Astrocyte of the cerebellum (primary cell): Measurements from ENCODE around the gene DGKD.

Experiments used
- DNase-seq: peaks from one replicate; pipeline ENCODE4 v3.0.0-alpha.2; 2011; ENCODE audit warnings: low read depth
- H3K4me3 ChIP-seq: 2 replicates; pipeline ENCODE4 v1.5.1; 2011; ENCODE audit warnings: mild to moderate bottlenecking, low read depth, low read length, moderate library complexity
- in situ Hi-C: cut with HindIII; loops from 2 replicates; pipeline ENCODE4 v1.10.0; 2017; ENCODE audit warnings: low sequenced_read_pairs
- TF ChIP-seq, protein P1 (sequence below): IDR thresholded peaks from 2 replicates; pipeline ENCODE4 v1.5.1; 2012; ENCODE audit warnings: low read length, low read depth, moderate library complexity, mild to moderate bottlenecking; ENCODE audit errors: missing control alignments

The DGKD gene

GRCh38 chr2:233413559-233414272 lies 59.4 kb downstream of the DGKD start:
- no peak for DNase-seq
- in situ Hi-C loops, result no loop called here
- no peak overlapping the region for H3K4me3 ChIP-seq
- TF ChIP-seq, protein P1, sequence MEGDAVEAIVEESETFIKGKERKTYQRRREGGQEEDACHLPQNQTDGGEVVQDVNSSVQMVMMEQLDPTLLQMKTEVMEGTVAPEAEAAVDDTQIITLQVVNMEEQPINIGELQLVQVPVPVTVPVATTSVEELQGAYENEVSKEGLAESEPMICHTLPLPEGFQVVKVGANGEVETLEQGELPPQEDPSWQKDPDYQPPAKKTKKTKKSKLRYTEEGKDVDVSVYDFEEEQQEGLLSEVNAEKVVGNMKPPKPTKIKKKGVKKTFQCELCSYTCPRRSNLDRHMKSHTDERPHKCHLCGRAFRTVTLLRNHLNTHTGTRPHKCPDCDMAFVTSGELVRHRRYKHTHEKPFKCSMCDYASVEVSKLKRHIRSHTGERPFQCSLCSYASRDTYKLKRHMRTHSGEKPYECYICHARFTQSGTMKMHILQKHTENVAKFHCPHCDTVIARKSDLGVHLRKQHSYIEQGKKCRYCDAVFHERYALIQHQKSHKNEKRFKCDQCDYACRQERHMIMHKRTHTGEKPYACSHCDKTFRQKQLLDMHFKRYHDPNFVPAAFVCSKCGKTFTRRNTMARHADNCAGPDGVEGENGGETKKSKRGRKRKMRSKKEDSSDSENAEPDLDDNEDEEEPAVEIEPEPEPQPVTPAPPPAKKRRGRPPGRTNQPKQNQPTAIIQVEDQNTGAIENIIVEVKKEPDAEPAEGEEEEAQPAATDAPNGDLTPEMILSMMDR, result no peak

GRCh38 chr2:233414273-233414654 lies 60.0 kb downstream of the DGKD start:
- in situ Hi-C loops, result no loop called here
- no peak for DNase-seq
- H3K4me3 ChIP-seq, result no peak overlapping the region
- TF ChIP-seq, protein P1, result no peak

DNA sequence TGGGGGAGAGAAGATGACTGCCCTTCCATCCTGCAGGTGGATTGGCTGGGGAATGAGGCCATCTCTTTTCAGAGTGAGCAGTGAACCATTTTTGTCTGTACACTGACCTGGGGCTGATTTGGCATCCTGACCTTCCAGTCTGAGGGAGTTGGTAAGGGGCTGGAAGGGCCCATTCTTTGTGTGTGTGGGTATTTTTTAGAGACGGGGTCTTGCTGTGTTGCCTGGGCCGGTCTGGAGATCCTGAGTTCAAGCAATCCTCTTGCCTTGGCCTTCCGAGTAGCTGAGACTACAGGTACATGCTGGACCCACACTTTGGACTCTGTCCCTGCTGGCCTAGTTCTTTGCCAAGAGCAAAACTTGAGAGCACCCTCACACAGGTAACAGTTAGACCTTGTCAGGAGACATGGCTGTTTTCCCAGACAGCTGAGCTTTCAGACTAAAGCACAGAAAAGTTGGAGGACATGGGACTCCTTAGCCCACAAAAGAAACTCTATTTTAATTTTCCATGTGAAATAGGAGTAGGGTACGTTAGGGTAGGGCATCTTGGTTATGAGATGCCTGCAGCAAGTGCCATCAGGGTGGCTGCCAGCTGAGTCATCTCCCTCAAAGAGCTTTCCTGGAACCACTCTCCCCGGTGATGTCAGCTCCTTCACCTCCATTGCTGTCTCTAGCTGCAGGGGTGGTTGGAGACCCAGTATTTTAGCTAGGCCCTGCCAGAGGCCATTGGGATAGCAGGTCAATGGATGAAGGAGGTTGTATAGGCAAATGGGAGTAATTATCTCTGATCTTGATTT lies 60.7 kb downstream of the DGKD start:
- DNase-seq, result no peak
- no peak overlapping the region for H3K4me3 ChIP-seq
- in situ Hi-C loops, result no loop called here
- TF ChIP-seq, protein P1, result no peak

- in situ Hi-C loops, result no loop called here
- TF ChIP-seq, protein P1, result no peak
- H3K4me3 ChIP-seq, result no peak overlapping the region
- no peak for DNase-seq
These were observed 61.9 kb downstream of the DGKD start for GRCh38 chr2:233416199-233416598.

- TF ChIP-seq, protein P1, result no peak
- in situ Hi-C loops, result no loop called here
- H3K4me3 ChIP-seq, result no peak overlapping the region
- no peak for DNase-seq
These were observed 62.4 kb downstream of the DGKD start for GRCh38 chr2:233416706-233417105.

- TF ChIP-seq, protein P1, result no peak
- no peak overlapping the region for H3K4me3 ChIP-seq
- in situ Hi-C loops, result no loop called here
- DNase-seq, result no peak
These were observed 63.0 kb downstream of the DGKD start for GRCh38 chr2:233417282-233417681.
